GM23338 (cell line): ENCODE measurements around the gene CD74. TPM values are rescaled to one million over a fixed set of nuclear protein-coding genes. Genes with fewer than 3 reads are reported as not detected.
A peak's percentile ranks its signal among the peaks of the same experiment; 100 is the strongest.
"Not testable (repeated sequence)": the region's sequence is repeated elsewhere in the genome, so short reads cannot be mapped to it uniquely, and the experiment has no call there.

Experiments used
- ATAC-seq: fragments of 200-7000 bp; cut with Tn5 transposase; 3 replicates; pipeline ENCODE4 v1.9.1; 2020
- DNase-seq: peaks from one replicate; pipeline ENCODE4 v3.0.0-alpha.2; 2015; ENCODE audit warnings: low spot score
- H2AFZ ChIP-seq: fragments of 200-600 bp; sonication (generic); 2 replicates; pipeline ENCODE4 v1.8.0; 2016; ENCODE audit warnings: antibody characterized with exemption, mild to moderate bottlenecking, moderate library complexity
- H3F3A ChIP-seq: fragments of 200-600 bp; sonication (generic); replicated peaks from 2 replicates; pipeline ENCODE4 v1.8.0; 2017; ENCODE audit warnings: antibody characterized with exemption, mixed run types, low read depth
- H3K27ac ChIP-seq: fragments of 200-600 bp; sonication (generic); 2 replicates; pipeline ENCODE4 v1.6.1; 2016; ENCODE audit warnings: low read depth
- H3K27me3 ChIP-seq: fragments of 200-600 bp; sonication (generic); 2 replicates; pipeline ENCODE4 v1.8.0; 2016; ENCODE audit warnings: mild to moderate bottlenecking, mixed run types, moderate library complexity; ENCODE audit not compliant: insufficient read depth
- H3K36me3 ChIP-seq: fragments of 200-600 bp; sonication (generic); 2 replicates; pipeline ENCODE4 v1.8.0; 2016; ENCODE audit warnings: mild to moderate bottlenecking; ENCODE audit not compliant: insufficient read depth
- H3K4me1 ChIP-seq: fragments of 200-600 bp; sonication (generic); 2 replicates; pipeline ENCODE4 v1.8.0; 2016; ENCODE audit warnings: mild to moderate bottlenecking, moderate library complexity; ENCODE audit not compliant: insufficient read depth
- H3K4me2 ChIP-seq: fragments of 200-600 bp; sonication (generic); 2 replicates; pipeline ENCODE4 v1.7.1; 2017; ENCODE audit warnings: mixed run types
- H3K4me3 ChIP-seq: fragments of 200-600 bp; sonication (generic); 2 replicates; pipeline ENCODE4 v1.6.1; 2016; ENCODE audit warnings: mixed run types
- H3K79me2 ChIP-seq: fragments of 200-600 bp; sonication (generic); replicated peaks from 2 replicates; pipeline ENCODE4 v1.8.0; 2017; ENCODE audit warnings: mild to moderate bottlenecking; ENCODE audit not compliant: insufficient read depth
- H3K9me2 ChIP-seq: fragments of 200-600 bp; sonication (generic); 2 replicates; pipeline ENCODE4 v1.8.0; 2017; ENCODE audit not compliant: insufficient read depth
- H4K20me1 ChIP-seq: fragments of 200-600 bp; sonication (generic); replicated peaks from 2 replicates; pipeline ENCODE4 v1.8.0; 2017; ENCODE audit warnings: mild to moderate bottlenecking; ENCODE audit not compliant: insufficient read depth
- H3K27ac Mint-ChIP-seq: 2 replicates; pipeline ENCODE4 v1.8.0; 2020; ENCODE audit warnings: inconsistent platforms, mild to moderate bottlenecking, moderate library complexity, mixed read lengths
- H3K27me3 Mint-ChIP-seq: 3 replicates; pipeline ENCODE4 v1.8.0; 2022; ENCODE audit warnings: low read depth, mild to moderate bottlenecking, moderate library complexity, mixed read lengths, inconsistent platforms; ENCODE audit not compliant: insufficient read depth, poor library complexity
- H3K36me3 Mint-ChIP-seq: 3 replicates; pipeline ENCODE4 v1.8.0; 2021; ENCODE audit warnings: low read depth, mild to moderate bottlenecking, inconsistent platforms, moderate library complexity, mixed read lengths
- H3K4me1 Mint-ChIP-seq: 3 replicates; pipeline ENCODE4 v1.8.0; 2020; ENCODE audit warnings: mild to moderate bottlenecking, inconsistent platforms, mixed read lengths
- H3K4me3 Mint-ChIP-seq: 3 replicates; pipeline ENCODE4 v1.8.0; 2021; ENCODE audit warnings: moderate library complexity, mild to moderate bottlenecking, inconsistent platforms, mixed read lengths
- H3K9me3 Mint-ChIP-seq: 3 replicates; pipeline ENCODE4 v1.8.0; 2020; ENCODE audit warnings: moderate library complexity, mild to moderate bottlenecking, inconsistent platforms, mixed read lengths
- CREB1 ChIP-seq: fragments of 250-450 bp; sonication (Bioruptor Pico); IDR thresholded peaks from 2 replicates; pipeline ENCODE4 v1.5.0; 2020; ENCODE audit warnings: low read depth, mild to moderate bottlenecking, moderate library complexity
- CTCF ChIP-seq, 2 experiments: fragments of 200-600 bp in 1 of 2; sonication (generic) in 1 of 2; conservative IDR thresholded peaks; 2 replicates each; pipeline versions ENCODE4 v1.5.1 to v1.6.1; 2016 to 2017; ENCODE audit warnings: antibody characterized with exemption in 2 of 2, low read depth in 2 of 2, mild to moderate bottlenecking in 2 of 2, moderate library complexity in 1 of 2
- ETS1 ChIP-seq: IDR thresholded peaks from 2 replicates; pipeline ENCODE4 v1.6.1; 2016; ENCODE audit warnings: antibody characterized with exemption
- EZH2 ChIP-seq: fragments of 200-600 bp; sonication (generic); IDR thresholded peaks from one replicate; pipeline ENCODE4 v1.8.0; 2017; ENCODE audit warnings: antibody characterized with exemption, mild to moderate bottlenecking, low read depth; ENCODE audit not compliant: unreplicated experiment
- EZH2phosphoT487 ChIP-seq: fragments of 200-600 bp; sonication (generic); IDR thresholded peaks from one replicate; pipeline ENCODE4 v1.8.1; 2018; ENCODE audit warnings: antibody characterized with exemption; ENCODE audit not compliant: unreplicated experiment
- JUNB ChIP-seq: IDR thresholded peaks from one replicate; pipeline ENCODE4 v1.6.1; 2016; ENCODE audit warnings: antibody characterized with exemption; ENCODE audit not compliant: unreplicated experiment
- NANOG ChIP-seq: IDR thresholded peaks from 2 replicates; pipeline ENCODE4 v1.6.1; 2016; ENCODE audit warnings: antibody characterized with exemption, borderline replicate concordance
- POLR2AphosphoS5 ChIP-seq: IDR thresholded peaks from 2 replicates; pipeline ENCODE4 v1.6.1; 2016; ENCODE audit warnings: antibody characterized with exemption, low read depth
- STAT1 ChIP-seq: IDR thresholded peaks from one replicate; pipeline ENCODE4 v1.6.1; 2016; ENCODE audit warnings: antibody characterized with exemption; ENCODE audit not compliant: unreplicated experiment
- ZNF331 ChIP-seq: fragments of 250-450 bp; sonication (Bioruptor Pico); IDR thresholded peaks from 2 replicates; pipeline ENCODE4 v1.5.0; 2020; ENCODE audit warnings: low read depth, mild to moderate bottlenecking, moderate library complexity
- ZNF462 ChIP-seq: fragments of 250-450 bp; sonication (Bioruptor Pico); IDR thresholded peaks from 2 replicates; pipeline ENCODE4 v1.5.0; 2020; ENCODE audit warnings: mild to moderate bottlenecking, moderate library complexity
- polyA plus RNA-seq: library from polyadenylated mRNA; unstranded; fragments of >200 nt; fragmentation: Nextera tagmentation; extraction: Ambion mirVana; gene quantifications from 2 replicates; pipeline ENCODE4 v1.2.1, GENCODE V29; 2016
- total RNA-seq: library from RNA; depleted of rRNA; stranded (reverse); fragments of >200 nt; shearing (Covaris generic); gene quantifications from 2 replicates; pipeline ENCODE4 v1.2.3, GENCODE V29; 2014

Gene CD74
- total and polyA plus RNA-seq, 2 experiments from 2014 or later = 49.8 to 98.4 TPM

GRCh38 chr5:150413902-150414790 is 1.4 kb upstream of the CD74 start:
- not testable (repeated sequence) for H3K27ac Mint-ChIP-seq, H3K36me3 ChIP-seq, H3K27me3 ChIP-seq, H3K27me3 Mint-ChIP-seq, H3K36me3 Mint-ChIP-seq, H3K27ac ChIP-seq, H4K20me1 ChIP-seq, ATAC-seq, H3K9me2 ChIP-seq, DNase-seq, H3K4me3 ChIP-seq, H3K4me3 Mint-ChIP-seq, H3K79me2 ChIP-seq, H3K9me3 Mint-ChIP-seq
- Histone ChIP-seq H2AFZ (peak overlapping the region; percentile 96), H3F3A (peaks cover 16% of the 10 kb centered on the region; the same call in 1 of the 2 replicates), H3K4me1 (peaks cover 26% of the 10 kb centered on the region), H3K4me2 (peak overlapping the region; percentile 82; the same call in 1 of the 2 replicates)
- peaks cover 33% of the 10 kb centered on the region for H3K4me1 Mint-ChIP-seq

- H3K36me3 ChIP-seq = no peaks in the 10 kb centered on the region
- peak overlapping the region; percentile 82 for H3K4me2 ChIP-seq
- H3K79me2 ChIP-seq = no peaks in the 10 kb centered on the region
- no peaks in the 10 kb centered on the region for H3K27me3 ChIP-seq
- no peak for ATAC-seq
- no peaks in the 10 kb centered on the region for H4K20me1 ChIP-seq
- Mint-ChIP-seq H3K4me3 (peak overlapping the region; percentile 81), H3K4me1 (peaks cover 37% of the 10 kb centered on the region), H3K27me3 (peaks cover 3% of the 10 kb centered on the region), H3K9me3 (no peaks in the 10 kb centered on the region; the same call in 2 of the 3 replicates), H3K27ac (no peak overlapping the region; the same call in 1 of the 2 replicates), H3K36me3 (no peaks in the 10 kb centered on the region)
- DNase-seq = no peak
- no peak overlapping the region; the same call in none of the 2 replicates for H3K27ac ChIP-seq
- H3K4me3 ChIP-seq = peak overlapping the region; percentile 61
- peaks cover 16% of the 10 kb centered on the region; the same call in 1 of the 2 replicates for H3F3A ChIP-seq
- no peaks in the 10 kb centered on the region for H3K9me2 ChIP-seq
- H3K4me1 ChIP-seq = peaks cover 29% of the 10 kb centered on the region
- H2AFZ ChIP-seq = peak overlapping the region; percentile 96
- TF ChIP-seq POLR2AphosphoS5 (no peak), NANOG (no peak), STAT1 (no peak), ZNF462 (no peak), JUNB (no peak), EZH2phosphoT487 (no peak), ETS1 (no peak), CTCF (conservative IDR thresholded peaks at IDR 0.05; ENCODE audit: low read depth in 2 of 2) (no peak), ZNF331 (no peak), EZH2 (no peak), CREB1 (CRISPR knock-in tag) (no peak)
These were observed 629 bp upstream of the CD74 start for GRCh38 chr5:150413176-150413901.
